GM23338 (cell line): ENCODE measurements around the gene MAMSTR.

ENCODE experiments used
- EZH2 ChIP-seq: fragments of 200-600 bp; sonication (generic); IDR thresholded peaks from one replicate; pipeline ENCODE4 v1.8.0; 2017; ENCODE audit warnings: antibody characterized with exemption, mild to moderate bottlenecking, low read depth; ENCODE audit not compliant: unreplicated experiment
- TF ChIP-seq, protein P1 (sequence below), 2 experiments: fragments of 200-600 bp in 1 of 2; sonication (generic) in 1 of 2; conservative IDR thresholded peaks; 2 replicates each; pipeline versions ENCODE4 v1.5.1 to v1.6.1; 2016 to 2017; ENCODE audit warnings: antibody characterized with exemption in 2 of 2, low read depth in 2 of 2, mild to moderate bottlenecking in 2 of 2, moderate library complexity in 1 of 2

- no peak for TF ChIP-seq EZH2
- TF ChIP-seq, protein P1, sequence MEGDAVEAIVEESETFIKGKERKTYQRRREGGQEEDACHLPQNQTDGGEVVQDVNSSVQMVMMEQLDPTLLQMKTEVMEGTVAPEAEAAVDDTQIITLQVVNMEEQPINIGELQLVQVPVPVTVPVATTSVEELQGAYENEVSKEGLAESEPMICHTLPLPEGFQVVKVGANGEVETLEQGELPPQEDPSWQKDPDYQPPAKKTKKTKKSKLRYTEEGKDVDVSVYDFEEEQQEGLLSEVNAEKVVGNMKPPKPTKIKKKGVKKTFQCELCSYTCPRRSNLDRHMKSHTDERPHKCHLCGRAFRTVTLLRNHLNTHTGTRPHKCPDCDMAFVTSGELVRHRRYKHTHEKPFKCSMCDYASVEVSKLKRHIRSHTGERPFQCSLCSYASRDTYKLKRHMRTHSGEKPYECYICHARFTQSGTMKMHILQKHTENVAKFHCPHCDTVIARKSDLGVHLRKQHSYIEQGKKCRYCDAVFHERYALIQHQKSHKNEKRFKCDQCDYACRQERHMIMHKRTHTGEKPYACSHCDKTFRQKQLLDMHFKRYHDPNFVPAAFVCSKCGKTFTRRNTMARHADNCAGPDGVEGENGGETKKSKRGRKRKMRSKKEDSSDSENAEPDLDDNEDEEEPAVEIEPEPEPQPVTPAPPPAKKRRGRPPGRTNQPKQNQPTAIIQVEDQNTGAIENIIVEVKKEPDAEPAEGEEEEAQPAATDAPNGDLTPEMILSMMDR (conservative IDR thresholded peaks at IDR 0.05; ENCODE audit: low read depth in 2 of 2) = no peak
These were observed 20.8 kb upstream of the MAMSTR start, which contains the start of gene RASIP1 for GRCh38 chr19:48740164-48740972.
